Superior temporal gyrus (tissue), 1 donor: Measurements from ENCODE around the gene OST4.
"Not testable (repeated sequence)": the region's sequence is repeated elsewhere in the genome, so short reads cannot be mapped to it uniquely, and the experiment has no call there.

ENCODE experiments used
- DNase-seq: peaks from one replicate; pipeline ENCODE4 v3.0.0-alpha.2; 2016; ENCODE audit errors: extremely low spot score

The OST4 gene

DNA sequence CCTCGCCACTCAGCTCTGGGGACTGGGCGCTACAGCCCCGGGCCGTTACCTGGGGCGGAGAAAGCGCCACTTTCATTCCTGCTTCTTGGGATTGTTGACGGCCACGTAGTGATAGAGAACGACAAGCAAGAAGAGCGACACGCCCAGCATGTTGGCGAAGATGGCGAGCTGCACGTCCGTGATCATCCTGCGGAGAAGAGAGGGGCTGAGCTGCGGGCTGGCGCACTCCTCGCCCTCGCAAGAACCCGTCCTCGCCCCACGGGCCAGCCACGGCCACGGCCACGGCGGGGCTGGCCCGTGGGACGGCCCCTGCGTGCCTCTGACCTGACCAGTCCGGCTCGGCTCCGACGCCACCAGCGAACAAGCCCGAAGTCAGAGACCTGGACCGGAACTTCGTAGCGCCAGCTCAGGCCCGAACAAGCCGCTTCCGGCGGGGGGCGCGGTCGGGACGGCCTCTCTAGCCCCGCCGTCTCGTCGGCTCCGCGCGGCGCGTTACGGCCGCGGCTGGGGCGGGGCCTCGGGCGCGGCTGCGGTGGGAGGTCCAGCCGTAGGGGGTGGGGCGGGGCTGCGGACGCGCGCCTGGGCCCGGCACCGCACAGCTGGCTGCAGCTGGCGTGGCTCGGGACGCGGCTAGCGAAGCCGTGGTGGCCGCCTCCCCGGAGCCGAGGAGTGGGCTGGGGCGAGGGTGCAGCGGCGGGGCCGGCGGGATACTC lies at the start of gene OST4:
Gene OST4 (minus strand): TSS at position 378 of the 713 bp plus-strand sequence.
- DNase-seq = peak; percentile 96

DNA sequence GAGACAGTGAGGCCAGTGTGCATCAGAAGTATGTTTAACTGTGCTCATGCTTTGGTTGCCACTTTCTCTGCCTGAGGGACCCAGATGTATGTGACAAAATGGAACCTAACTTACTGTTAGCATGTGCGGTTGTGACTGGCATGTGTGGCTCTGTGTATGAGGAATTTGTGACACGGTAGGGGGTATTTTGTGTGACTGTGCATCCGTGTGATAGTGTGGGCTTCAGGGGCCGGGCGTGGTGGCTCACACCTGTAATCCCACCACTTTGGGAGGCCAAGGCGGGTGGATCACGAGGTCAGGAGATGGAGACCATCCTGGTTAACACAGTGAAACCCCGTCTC lies 47.8 kb upstream of the OST4 start:
- not testable (repeated sequence) for DNase-seq

DNA sequence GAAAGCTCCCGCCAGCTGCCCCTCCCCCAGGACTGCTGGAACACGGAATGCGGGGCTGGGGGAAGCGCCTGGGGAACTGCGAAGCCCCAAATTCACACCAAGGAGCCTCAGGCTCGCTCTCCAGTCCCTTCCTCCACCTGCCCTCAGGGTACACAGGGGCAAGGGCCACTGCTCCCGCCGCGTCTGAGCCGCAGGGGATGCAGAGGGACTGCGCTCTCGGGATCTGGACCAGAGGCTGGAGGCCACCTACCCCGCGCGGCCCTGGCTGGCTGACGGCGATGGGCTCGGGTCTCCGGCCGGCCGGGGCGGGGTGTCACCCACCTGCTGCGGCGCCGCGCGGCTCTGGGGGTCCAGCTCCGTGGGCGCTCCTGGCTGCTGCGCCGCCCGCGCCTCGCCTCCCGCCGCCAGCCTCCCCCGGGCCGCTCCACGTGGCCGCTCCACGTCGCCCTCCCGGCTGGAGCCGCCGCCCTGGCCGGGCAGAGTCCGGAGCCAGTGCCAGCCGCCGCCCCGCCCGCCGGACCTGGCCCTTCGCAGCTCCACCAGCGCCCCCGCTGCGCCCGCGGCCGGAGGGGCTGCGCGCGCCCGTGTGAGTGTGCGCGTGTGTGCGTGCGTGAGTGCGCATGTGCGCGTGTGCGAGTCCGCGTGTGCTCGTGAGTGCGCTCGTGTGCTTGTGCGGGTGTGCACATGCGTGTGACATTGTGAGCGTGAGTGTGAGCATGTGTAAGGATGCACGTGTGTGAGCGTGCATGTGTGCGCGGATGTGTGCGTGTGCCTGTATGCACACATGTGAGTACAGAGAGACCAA lies 47.3 kb upstream of the OST4 start, which contains the start of gene CGREF1:
Gene CGREF1 (minus strand): TSS at position 604 of the 805 bp plus-strand sequence. CDS start 14,762 bp downstream, outside the sequence.
- DNase-seq = no peak

DNA sequence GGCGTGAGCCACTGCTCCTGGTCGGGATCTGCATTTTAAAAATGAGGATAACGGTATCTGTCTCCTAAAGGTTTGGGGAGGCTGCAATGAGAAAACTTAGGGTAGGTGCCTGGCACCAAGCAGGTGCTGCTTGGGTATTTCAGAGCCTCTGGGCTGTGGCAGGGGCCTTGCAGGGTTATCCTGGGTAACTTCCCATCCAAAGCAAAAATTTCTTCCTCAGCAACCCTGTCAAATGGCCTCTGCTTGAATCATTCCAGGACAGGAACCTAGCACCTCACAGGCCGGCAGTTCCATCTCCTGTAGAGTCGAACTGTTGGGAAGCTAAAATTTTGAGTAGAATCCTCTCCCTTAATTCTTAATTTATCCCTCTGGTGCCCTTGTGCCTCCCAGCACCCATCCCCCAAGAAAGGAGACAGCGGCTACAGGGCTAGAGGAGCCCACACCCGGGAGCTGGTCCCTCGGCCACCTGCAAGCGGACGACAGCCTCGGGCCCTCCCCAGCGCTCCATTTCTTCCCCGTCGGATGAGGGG lies 46.6 kb upstream of the OST4 start:
- no peak for DNase-seq

DNA sequence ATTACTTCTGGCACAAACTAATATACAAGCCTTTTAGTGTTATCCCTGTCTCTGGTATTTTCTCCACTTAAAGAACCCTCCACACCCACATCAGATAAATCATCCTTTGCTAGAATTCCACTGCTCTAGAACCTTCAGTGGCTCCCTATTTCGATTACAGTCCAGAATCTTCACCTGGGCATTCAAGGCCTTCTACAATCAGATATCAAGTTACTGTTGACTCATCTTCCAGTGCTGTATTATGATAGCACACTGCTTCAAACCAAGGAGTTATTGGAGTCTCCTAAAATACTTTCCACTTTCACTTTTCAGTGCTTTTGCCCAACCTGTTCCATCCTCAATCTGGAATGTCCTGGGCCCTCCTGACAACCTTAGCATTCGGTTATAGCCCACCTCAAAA lies 44.1 kb upstream of the OST4 start:
- no peak for DNase-seq

DNA sequence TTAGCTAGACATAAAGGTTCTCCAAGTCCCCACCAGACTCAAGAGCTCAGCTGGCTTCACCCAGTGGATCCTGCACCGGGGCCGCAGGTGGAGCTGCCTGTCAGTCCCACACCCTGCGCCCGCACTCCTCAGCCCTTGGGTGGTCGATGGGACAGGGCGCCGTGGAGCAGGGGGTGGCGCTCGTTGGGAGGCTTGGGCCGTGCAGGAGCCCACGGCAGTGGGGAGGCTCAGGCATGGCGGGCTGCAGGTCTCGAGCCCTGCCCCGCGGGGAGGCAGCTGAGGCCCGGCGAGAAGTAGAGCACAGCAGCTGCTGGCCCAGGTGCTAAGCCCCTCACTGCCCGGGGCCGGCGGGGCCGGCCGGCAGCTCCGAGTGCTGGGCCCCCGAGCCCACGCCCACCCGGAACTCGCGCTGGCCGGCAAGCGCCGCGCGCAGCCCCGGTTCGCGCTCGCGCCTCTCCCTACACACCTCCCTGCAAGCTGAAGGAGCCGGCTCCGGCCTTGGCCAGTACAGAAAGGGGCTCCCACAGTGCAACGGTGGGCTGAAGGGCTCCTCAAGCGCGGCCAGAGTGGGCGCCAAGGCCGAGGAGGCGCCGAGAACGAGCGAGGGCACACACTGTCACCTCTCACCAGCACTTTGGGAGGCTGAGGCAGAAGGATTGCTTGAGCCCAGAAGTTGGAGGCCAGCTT lies 40.1 kb upstream of the OST4 start:
- DNase-seq = not testable (repeated sequence)

DNA sequence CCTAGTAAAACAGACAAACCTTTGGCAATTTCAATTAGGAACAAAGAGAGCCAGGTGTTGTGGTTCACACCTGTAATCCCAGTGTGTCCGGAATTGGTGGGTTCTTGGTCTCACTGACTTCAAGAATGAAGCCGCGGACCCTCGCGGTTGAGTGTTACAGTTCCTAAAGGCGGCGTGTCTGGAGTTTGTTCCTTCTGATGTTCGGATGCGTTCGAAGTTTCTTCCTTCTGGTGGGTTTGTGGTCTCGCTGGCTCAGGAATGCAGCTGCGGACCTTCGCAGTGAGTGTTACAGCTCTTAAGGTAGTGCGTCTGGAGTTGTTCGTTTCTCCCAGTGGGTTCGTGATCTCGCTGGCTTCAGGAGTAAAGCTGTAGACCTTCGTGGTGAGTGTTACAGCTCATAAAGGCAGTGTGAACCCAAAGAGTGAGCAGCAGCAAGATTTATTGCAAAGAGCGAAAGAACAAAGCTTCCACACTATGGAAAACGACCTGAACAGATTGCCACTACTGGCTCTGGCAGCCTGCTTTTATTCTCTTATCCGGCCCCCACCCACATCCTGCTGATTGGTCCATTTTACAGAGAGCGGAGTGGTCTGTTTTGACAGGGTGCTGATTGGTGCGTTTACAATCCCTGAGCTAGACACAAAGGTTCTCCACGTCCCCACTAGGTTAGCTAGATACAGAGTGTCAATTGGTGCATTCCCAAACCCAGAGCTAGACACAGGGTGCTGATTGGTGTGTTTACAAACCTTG lies 39.3 kb upstream of the OST4 start:
- DNase-seq = not testable (repeated sequence)

DNA sequence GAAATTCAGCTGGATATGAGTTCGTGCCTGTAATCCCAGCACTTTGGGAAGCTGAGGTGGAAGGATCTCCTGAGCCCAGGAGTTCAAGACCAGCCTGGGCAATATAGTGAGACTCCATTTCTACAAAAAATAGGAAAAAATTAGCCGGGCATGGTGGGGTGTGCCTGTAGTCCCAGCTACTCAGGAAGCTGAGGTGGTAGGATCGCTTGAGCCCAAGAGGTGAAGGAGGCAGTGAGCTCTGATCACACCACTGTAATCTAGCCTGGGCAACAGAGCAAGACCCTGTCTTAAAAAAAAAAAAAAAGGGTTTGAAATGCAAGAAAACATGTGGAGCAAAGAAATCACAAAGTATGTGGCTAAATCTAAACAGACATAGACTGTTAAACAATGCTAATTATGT lies 37.6 kb upstream of the OST4 start:
- no peak for DNase-seq

DNA sequence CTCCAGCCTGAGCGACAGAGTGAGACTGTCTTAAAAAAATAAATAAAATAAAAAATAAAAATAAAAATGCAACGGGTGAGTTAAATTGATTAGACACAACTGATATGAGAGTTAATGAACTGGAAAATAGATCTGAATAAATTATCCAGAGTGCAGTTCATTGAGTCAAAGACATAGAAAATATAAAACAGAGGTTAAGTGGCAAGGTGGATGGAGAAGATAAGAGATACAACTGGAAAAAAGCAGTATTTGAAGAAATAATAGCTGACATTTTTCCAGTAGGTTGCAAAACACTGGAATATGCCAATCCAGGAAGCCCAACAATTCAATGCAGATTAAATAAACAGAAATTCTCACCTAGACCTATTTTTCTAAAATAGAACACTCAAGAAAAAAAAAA lies 36.8 kb upstream of the OST4 start:
- DNase-seq = no peak

DNA sequence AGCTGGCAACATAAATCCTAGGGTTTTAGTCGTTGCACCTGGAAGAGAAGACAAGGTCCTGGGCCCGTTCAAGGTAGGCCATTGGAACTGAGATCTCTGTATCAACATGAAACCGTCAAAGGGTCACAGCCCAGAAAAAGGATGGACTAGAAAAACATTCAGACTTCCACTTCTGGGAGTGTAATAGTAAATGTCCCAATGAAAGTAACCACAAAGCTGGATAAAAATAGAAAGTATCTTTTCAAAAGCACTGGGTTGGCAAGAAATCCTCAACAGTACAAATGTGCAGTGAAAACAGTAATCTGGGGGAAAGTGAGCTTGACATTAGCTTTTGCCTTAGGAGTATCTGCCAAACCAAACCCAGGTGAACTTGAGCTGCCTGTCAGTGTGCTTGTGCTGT lies 34.5 kb upstream of the OST4 start:
- DNase-seq = no peak

DNA sequence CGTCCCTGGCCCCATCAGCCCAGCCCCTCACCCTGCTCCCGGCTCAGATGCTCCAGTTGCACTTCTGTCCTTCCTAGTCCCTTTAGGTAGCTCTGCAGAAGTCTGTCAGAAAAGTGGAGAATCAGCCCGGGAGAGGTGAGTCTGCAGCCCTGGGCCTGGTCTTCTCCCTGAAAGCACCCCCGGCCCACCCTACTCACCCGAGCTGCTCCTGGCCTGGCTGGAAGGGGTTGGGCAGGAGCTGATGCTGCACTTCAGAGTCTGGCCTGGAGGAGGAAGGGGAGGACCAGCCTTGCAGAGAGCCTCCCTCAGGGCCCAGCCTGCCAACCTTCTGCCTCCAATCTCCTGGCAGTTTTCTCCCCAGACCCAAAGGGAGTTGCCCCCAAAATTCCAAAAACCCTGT lies 30.9 kb upstream of the OST4 start:
- no peak for DNase-seq

DNA sequence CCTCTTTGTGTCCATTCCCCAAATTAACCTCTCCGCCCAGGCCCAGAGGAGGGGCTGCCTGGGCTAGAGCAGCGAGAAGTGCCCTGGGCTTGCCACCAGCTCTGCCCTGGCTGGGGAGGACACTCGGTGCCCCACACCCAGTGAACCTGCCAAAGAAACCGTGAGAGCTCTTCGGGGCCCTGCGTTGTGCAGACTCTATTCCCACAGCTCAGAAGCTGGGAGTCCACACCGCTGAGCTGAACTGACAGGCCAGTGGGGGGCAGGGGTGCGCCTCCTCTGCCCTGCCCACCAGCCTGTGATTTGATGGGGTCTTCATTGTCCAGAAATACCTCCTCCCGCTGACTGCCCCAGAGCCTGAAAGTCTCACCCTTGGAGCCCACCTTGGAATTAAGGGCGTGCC lies 28.6 kb upstream of the OST4 start:
- no peak for DNase-seq

DNA sequence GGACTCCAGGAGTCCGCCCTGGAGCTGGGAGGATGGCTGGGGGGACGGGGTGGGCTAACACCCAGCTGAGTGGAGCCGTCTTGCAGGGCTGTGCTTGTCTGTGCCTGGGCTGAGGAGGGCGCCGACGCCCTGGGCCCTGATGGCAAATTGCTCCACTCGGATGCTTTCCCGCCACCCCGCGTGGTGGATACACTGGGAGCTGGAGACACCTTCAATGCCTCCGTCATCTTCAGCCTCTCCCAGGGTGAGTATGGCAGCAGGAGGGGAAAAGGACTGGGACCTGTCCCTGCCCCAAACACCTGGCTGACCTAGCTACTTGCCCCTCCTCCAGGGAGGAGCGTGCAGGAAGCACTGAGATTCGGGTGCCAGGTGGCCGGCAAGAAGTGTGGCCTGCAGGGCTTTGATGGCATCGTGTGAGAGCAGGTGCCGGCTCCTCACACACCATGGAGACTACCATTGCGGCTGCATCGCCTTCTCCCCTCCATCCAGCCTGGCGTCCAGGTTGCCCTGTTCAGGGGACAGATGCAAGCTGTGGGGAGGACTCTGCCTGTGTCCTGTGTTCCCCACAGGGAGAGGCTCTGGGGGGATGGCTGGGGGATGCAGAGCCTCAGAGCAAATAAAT lies 28.0 kb upstream of the OST4 start:
- DNase-seq = no peak

DNA sequence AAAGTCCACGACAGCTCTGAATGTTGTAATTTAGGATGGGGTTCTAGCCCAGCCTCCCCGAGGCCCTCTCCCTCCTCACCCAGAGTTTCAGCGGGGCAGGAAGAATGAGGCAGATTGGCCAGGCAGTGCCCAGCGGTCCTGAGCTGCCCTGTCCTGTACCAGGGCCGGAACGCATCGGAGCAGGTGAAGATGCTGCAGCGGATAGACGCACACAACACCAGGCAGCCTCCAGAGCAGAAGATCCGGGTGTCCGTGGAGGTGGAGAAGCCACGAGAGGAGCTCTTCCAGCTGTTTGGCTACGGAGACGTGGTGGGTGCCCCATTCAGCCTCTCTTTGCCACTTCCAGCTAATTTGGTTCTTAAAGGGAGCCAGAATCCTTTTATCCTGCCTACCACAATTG lies 25.9 kb upstream of the OST4 start:
- DNase-seq = no peak

DNA sequence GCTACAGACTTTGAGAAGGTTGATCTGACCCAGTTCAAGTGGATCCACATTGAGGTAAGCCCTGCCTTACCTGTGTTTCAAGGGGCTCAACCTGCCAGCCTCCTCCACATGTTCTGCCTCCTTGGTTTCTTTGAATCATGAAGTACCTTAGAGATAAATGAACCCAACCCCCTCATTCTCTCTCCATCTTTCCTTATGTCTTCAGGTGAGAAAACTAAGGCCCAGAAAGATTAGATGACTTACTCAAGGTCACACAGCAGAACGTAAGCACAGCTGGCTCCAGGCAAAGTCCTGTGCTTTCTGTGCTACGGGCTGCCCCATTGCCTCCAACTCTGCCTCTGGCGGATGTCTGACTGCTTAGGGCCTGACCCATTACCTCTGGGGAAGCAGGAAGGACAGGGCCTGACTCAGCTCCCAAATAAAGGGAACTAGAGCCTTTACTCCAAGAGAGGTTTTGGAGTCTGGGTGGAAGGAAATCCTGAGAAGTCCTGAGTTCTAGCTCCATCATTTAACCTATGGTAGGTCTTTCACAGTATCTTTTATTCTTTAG lies 25.4 kb upstream of the OST4 start:
- DNase-seq = no peak

DNA sequence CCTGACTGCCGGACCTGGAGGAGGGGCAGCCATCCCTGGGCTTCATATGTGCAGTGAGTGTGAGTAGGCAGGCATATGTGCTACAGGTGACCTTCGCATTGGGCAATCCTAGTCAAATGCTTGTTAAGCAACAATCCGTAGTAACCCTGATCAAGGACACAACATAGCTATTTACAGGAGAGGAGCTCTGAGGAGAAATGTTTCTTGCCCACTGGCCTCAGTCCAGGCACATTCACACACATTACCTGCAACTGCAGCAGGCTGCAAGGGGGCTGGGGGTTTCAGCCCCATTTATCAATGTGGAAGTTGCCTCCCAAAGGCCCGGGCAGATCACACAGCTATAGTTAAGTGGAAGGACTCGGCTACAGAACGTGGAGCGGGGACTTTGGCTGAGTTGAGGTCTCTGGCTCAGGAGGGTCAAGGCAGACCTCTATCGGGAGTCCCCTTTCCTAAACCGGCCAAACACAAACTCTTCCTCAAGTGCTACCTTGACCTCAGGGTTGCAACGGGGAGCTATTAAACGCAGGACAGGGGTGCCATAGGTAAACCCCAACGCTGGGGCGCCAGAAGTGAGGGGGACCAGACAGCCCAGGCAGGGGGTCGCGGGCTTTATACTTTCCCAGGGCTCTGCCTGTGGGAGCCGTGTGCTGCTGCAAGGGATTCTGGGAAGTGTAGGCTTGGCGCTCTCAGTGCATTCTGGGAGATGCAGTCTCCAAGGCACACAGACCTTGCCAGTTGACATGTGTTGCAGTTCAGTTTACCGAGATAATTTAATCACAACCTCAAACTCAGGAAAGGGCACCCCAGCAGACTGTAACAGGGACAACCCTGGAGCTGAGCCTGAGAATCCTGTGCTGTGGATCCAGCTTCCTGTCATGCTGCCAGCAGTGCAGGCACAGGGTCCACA lies 24.5 kb upstream of the OST4 start:
- DNase-seq = peak; percentile 89

DNA sequence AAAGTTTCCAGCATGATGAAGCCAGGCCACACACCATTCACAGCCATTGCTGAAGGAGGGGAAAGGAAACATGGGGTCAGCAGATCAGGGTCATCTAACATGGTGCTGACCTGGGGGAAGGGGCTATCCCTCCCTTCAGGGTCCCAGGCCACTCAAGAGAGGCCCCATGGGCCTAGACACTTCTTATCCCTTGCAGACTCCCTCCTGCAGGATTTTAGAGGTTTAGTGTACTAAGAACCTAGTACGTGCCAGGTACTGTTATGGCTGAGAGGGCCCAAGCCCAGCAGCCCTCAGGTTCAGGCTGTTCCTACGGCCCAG lies 23.9 kb upstream of the OST4 start:
- no peak for DNase-seq

DNA sequence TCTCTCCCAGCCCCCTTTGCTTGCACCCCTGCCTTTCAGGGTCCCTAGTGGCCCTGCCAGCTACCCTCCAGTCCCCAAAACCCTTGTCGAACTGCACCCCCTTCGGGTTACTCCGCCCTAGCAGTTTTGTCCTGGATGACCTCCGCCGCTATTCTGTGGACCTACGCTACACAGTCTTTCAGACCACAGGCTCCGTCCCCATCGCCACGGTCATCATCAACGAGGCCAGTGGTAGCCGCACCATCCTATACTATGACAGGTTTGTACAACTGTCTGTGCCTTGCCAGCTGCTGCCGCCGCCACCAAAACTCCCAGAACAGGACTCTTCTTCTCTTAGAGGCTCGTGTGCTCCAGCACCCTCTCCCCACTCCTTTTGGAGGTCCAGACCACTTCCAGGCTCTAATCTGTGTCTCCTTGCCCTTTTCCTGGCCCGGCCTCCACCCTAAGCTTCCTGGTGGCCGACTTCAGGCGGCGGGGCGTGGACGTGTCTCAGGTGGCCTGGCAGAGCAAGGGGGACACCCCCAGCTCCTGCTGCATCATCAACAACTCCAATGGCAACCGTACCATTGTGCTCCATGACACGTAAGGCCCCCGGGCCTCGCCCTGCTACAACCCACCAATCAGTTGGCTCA lies 23.0 kb upstream of the OST4 start:
- DNase-seq = no peak
